C4-2B (cell line): ENCODE data around the gene C1RL.

Experiments used
- CTCF ChIP-seq: fragments of 450-650 bp; conservative IDR thresholded peaks from 2 replicates; pipeline ENCODE4 v1.5.1; 2017; ENCODE audit warnings: mild to moderate bottlenecking
- ZFX ChIP-seq: fragments of 450-650 bp; IDR thresholded peaks from 2 replicates; pipeline ENCODE4 v1.6.1; 2017

- TF ChIP-seq CTCF (no peak), ZFX (no peak)
Observed at GRCh38 chr12:7103837-7104584, 5.0 kb downstream of the C1RL start.
